GM18502 (cell line): ENCODE measurements around the gene BZW1.
A peak's percentile ranks its signal among the peaks of the same experiment; 100 is the strongest.

Experiments
- ATAC-seq: cut with Tn5 transposase; IDR thresholded peaks from one replicate; pipeline ENCODE4 v1.9.1; 2021; ENCODE audit warnings: mild to moderate bottlenecking; ENCODE audit not compliant: unreplicated experiment, poor library complexity

The BZW1 gene

DNA sequence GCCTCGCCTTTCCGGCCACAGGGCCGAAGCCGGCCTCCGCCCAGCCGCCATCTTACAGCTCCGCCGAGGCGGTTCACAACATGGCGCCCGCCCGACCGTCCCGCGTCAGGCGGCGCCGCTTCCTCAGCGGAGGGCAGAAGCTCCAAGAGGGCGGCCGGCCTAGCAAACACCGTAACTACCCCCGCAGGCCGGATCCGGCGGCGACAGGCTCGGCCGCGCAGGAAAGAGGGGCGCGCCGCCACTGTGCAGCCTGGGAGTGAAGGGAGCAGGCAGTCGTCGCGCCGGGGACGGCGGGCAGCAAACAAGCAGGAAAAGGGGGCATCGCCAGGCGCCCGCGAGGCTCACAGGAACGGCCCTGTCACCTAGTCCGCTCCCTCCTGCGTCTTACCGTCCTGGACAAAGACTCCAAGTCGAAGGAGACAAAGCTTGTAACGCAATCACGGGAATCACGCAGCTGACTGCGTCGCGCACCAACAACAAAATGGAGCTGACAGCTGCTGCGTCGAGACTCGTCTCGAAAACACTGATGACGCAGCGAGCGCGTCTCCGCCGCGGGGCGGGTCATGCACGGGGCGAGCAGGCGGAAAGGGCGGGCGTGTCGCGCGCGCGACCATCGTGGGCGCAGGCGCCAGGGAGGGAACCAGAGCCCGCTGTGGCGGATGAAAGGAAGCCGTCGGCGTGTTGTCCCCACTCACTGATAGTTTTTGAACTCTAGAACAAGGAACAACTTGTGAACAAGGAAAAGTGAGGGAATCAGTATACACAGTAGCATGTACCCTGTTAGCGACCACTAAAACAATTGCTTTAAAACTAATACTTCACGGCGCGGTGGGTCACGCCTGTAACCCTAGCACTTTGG is 52.7 kb downstream of the BZW1 start, which contains the start of gene CLK1:
TSS of gene CLK1 (minus strand) at position 483 of the 859 bp plus-strand sequence. CDS start 2,796 bp downstream, outside the sequence.
- peak; percentile 85 for ATAC-seq

DNA sequence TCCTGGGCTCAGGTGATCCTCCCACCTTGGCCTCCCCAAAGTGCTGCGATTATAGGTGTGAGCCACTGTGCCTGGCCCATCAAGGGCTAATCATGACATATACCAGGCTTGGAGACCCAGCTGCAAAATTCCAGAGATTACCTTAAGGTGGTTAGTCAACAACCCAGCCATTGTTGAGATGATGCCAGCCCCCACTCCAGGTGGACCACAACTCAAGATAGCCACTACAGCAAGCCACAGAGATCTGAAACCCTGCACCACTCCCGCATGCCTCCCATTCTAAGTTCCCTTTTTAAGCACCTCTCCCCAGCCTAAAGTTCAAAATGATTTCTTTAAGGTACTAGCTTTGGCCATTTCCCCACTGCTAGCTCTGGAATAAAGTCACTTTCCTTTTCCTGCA is 57.3 kb downstream of the BZW1 start:
- ATAC-seq = no peak

DNA sequence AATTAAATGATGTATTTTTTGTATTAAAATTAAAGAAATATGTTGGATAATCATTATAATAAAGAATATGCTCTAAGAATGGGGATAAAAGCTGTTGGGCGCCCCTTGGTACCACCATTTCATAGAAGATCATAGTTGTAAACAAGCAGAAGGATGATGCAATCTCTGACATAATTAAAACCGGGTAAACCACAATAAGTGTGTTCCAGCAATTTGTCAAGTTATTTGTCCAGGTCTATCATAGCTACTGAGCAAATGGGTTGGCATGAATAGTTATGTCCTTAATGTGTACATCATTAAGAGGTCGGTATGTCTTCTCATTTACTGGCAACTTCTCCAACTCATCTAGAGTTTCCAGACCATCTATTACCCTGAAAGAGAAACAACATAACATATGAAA is 59.4 kb downstream of the BZW1 start:
- ATAC-seq = no peak

DNA sequence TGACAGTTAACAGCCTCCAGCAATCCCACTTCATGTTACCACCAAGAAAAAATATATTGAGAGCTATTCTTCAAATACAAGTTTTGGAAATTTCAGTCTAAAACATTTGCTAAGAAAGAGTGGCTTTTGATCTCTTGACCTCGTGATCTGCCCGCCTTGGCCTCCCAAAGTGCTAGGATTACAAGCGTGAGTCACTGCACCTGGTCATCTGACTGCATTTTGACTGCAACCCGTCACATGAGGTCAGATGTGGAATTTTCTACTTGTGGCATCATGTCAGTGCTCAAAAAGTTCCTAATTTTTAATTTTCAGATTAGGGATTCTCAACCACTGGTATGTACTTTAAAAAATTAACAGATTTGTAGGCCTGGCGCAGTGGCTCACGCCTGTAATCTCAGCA is 61.9 kb downstream of the BZW1 start:
- ATAC-seq = no peak
